HepG2 (cell line): ENCODE data around the gene C11orf68. TPM values are rescaled to one million over a fixed set of nuclear protein-coding genes. Genes with fewer than 3 reads are reported as not detected.

Experiments used
- ARID2 ChIP-seq: sonication (generic); formaldehyde crosslinking; IDR thresholded peaks from 2 replicates; pipeline ENCODE4 v1.8.1; 2022; ENCODE audit warnings: mild to moderate bottlenecking, missing genetic modification reagents, borderline replicate concordance
- FOXA3 ChIP-seq: IDR thresholded peaks from 2 replicates; pipeline ENCODE4 v1.6.1; 2016; ENCODE audit warnings: missing genetic modification reagents, missing compliant biosample characterization
- GFI1 ChIP-seq: sonication (generic); formaldehyde crosslinking; IDR thresholded peaks from 2 replicates; pipeline ENCODE4 v1.5.0; 2020; ENCODE audit warnings: missing genetic modification reagents, mild to moderate bottlenecking, borderline replicate concordance
- MAFF ChIP-seq: IDR thresholded peaks from 2 replicates; pipeline ENCODE4 v1.6.1; 2011; ENCODE audit warnings: low read depth, low read length, improper control_type of control experiment
- MBD4 ChIP-seq: IDR thresholded peaks from 2 replicates; pipeline ENCODE4 v1.6.1; 2012; ENCODE audit warnings: low read length, inconsistent platforms, borderline replicate concordance
- MEIS2 ChIP-seq: sonication (generic); formaldehyde crosslinking; IDR thresholded peaks from 2 replicates; pipeline ENCODE4 v1.9.0; 2021; ENCODE audit warnings: mild to moderate bottlenecking, missing genetic modification reagents
- MLX ChIP-seq: IDR thresholded peaks from 2 replicates; pipeline ENCODE4 v1.6.1; 2016
- PHB2 ChIP-seq: fragments of 450-650 bp; IDR thresholded peaks from 2 replicates; pipeline ENCODE4 v1.6.1; 2018; ENCODE audit not compliant: partially characterized antibody
- PLRG1 ChIP-seq: fragments of 450-650 bp; conservative IDR thresholded peaks from 2 replicates; pipeline ENCODE4 v1.6.1; 2016
- POLR2A ChIP-seq, 2 experiments: IDR thresholded peaks; 2 replicates each; pipeline ENCODE4 v1.6.1; 2011; ENCODE audit warnings: low read depth in 2 of 2, low read length in 2 of 2, mild to moderate bottlenecking in 1 of 2, moderate library complexity in 1 of 2; ENCODE audit not compliant: insufficient read depth in 1 of 2
- SETDB1 ChIP-seq: sonication (generic); formaldehyde crosslinking; IDR thresholded peaks from 2 replicates; pipeline ENCODE4 v1.5.1; 2020; ENCODE audit warnings: missing genetic modification reagents, mild to moderate bottlenecking, borderline replicate concordance
- SIX4 ChIP-seq: sonication (generic); formaldehyde crosslinking; IDR thresholded peaks from 2 replicates; pipeline ENCODE4 v1.4.0; 2020; ENCODE audit warnings: missing genetic modification reagents
- SMAD3 ChIP-seq: sonication (generic); formaldehyde crosslinking; IDR thresholded peaks from 2 replicates; pipeline ENCODE4 v1.4.0; 2020; ENCODE audit warnings: missing genetic modification reagents
- TAF15 ChIP-seq: fragments of 200-400 bp; formaldehyde crosslinking; IDR thresholded peaks from one replicate; pipeline ENCODE4 v1.6.1; 2018; ENCODE audit warnings: mild to moderate bottlenecking, low read depth, low read length; ENCODE audit not compliant: poor library complexity, severe bottlenecking
- TOE1 ChIP-seq: sonication (generic); formaldehyde crosslinking; IDR thresholded peaks from 2 replicates; pipeline ENCODE4 v1.4.0; 2020; ENCODE audit warnings: mild to moderate bottlenecking, missing genetic modification reagents
- ZNF101 ChIP-seq: sonication (generic); formaldehyde crosslinking; IDR thresholded peaks from 2 replicates; pipeline ENCODE4 v1.4.0; 2020; ENCODE audit warnings: mild to moderate bottlenecking, low read depth, missing genetic modification reagents, borderline replicate concordance
- ZNF512 ChIP-seq: sonication (generic); formaldehyde crosslinking; IDR thresholded peaks from 2 replicates; pipeline ENCODE4 v1.4.0; 2020; ENCODE audit warnings: mild to moderate bottlenecking, missing genetic modification reagents
- ZNF572 ChIP-seq: sonication (generic); formaldehyde crosslinking; IDR thresholded peaks from 2 replicates; pipeline ENCODE4 v1.5.1; 2020; ENCODE audit warnings: mild to moderate bottlenecking, missing genetic modification reagents
- ZNF776 ChIP-seq: sonication (generic); formaldehyde crosslinking; IDR thresholded peaks from 2 replicates; pipeline ENCODE4 v1.4.0; 2020; ENCODE audit warnings: mild to moderate bottlenecking, missing genetic modification reagents
- polyA plus RNA-seq, 8 experiments: library from polyadenylated mRNA; depleted of rRNA in 3 of 8; stranded (reverse) in 7 of 8; unstranded in 1 of 8; fragments of >200 nt; fragmentation: Illumina TruSeq in 4 of 8; extraction: Trizol in 4 of 8; gene quantifications; 2 replicates each; pipeline versions ENCODE4 v1.2.1 to v1.2.3, GENCODE V29; 2011 to 2016; ENCODE audit warnings: low read depth in 4 of 8, missing spikeins in 1 of 8, mixed read lengths in 1 of 8; ENCODE audit not compliant: insufficient read depth in 1 of 8
- total RNA-seq, 5 experiments: library from RNA; depleted of rRNA; stranded (reverse); fragments of >200 nt; fragmentation: Illumina TruSeq; extraction: Trizol; gene quantifications; 2 replicates each; pipeline ENCODE4 v1.2.3, GENCODE V29; 2016; ENCODE audit warnings: low read depth in 1 of 5

Gene C11orf68
- total and polyA plus RNA-seq, 2 of the 13 experiments (the other 11 are each of a cell fraction or from before 2014, with no cell fraction given), result 8.4 to 28.3 TPM

DNA sequence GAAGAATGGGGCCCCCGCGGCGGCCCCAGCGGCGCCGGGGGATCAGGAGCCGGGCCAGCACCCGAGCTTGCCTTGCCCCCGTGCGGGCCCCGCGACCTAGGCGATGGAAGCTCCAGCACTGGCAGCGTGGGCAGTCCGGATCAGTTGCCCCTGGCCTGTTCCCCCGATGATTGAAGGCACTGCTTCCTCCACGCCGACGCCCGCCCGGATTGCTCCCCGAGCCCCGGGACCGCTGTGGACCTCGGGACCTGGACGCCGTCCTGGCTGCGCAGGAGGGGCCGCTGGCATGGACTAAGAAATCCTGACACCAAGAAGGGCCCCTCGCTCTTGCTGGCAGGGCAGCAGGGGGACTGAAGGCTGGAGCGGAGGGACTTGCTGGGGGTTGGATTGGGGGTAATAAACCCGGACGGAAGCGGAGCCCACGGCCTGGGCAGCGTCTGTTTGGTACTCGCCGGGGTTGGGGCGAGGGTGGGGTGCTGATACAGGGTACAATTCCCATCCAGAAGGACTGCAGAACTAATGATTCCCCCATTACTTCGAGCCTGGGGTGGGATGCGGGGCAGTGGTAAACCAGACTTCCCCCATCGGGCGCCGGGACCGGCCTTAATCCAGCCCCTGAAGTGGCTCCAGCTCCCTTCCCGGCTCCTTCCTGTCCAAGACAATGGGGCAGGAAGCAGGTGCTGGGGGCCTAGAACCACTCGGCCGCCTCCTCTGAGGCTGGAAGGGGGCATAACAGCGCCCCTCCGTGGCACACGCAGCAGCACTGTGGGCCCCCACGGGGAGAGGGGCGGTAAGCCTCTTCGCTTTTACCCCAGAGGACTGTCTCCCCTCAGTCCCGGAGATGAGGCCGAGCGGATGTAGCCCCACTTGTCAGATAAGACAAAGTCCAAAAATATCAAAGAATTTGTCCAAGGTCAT lies 27.4 kb downstream of the C11orf68 start (continued):
- TF ChIP-seq ZNF512 (CRISPR knock-in tag) (no peak), MAFF (no peak), PHB2 (no peak), SMAD3 (peak; percentile 27; the same call in 1 of the 2 replicates), SETDB1 (CRISPR knock-in tag) (no peak), MEIS2 (CRISPR knock-in tag) (no peak; the same call in 1 of the 2 replicates), TAF15 (no peak), ZNF776 (CRISPR knock-in tag) (no peak), SIX4 (CRISPR knock-in tag) (no peak), MLX (CRISPR knock-in tag) (no peak), TOE1 (CRISPR knock-in tag) (no peak), FOXA3 (CRISPR knock-in tag) (peak; percentile 36), GFI1 (CRISPR knock-in tag) (no peak; the same call in 1 of the 2 replicates), PLRG1 (no peak), ZNF572 (peak; percentile 37; the same call in 1 of the 2 replicates), ZNF101 (CRISPR knock-in tag) (no peak), MBD4 (no peak), POLR2A (IDR thresholded peaks at IDR 0.05; ENCODE audit: insufficient read depth in 1 of 2, low read depth in 2 of 2, low read length in 2 of 2) (no peak; a peak in 1 of 4 replicates), ARID2 (no peak)
